GM19035 (cell line): ENCODE measurements around the gene KMT2C.
"Not testable (repeated sequence)": the region's sequence is repeated elsewhere in the genome, so short reads cannot be mapped to it uniquely, and the experiment has no call there.

Experiments
- ATAC-seq: cut with Tn5 transposase; IDR thresholded peaks from one replicate; pipeline ENCODE4 v1.9.1; 2021; ENCODE audit not compliant: unreplicated experiment

KMT2C gene

DNA sequence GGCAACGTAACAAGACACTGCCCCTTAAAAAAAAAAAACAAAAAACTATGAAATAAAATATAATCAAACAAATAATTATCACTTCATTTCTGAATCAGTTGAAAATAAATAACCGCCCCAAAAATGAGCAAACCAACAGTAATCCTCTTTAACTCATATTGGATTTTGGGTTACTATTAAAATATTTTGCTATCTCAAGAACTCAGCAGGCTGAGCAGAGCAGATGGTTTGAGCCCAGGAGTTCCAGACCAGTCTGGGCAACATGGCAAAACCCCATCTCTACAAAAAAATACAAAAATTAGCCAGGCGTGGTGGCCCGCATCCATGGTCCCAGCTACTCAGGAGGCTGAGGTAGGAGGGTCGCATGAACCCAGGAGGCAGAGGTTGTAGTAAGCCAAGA lies 216.2 kb downstream of the KMT2C start:
- not testable (repeated sequence) for ATAC-seq

- ATAC-seq = not testable (repeated sequence)
Observed at GRCh38 chr7:152208766-152209165, 227.0 kb downstream of the KMT2C start.

DNA sequence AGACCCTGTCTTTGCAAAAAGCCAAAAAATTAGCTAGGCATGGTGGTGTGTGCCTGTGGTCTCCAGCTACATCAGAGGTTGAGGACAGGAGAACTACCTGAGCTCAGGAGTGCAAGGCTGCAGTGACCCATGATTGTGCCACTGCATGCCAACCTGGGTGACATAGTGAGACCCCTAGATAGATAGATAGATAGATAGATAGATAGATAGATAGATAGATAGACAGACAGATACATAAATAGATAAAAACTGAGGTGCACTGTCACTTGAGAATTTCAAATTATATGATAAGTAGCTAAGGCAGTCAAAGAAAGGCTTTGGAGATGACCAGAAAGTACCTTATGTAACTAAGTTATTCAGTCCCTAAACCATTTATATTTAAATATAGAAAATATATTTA lies 231.4 kb downstream of the KMT2C start:
- not testable (repeated sequence) for ATAC-seq

DNA sequence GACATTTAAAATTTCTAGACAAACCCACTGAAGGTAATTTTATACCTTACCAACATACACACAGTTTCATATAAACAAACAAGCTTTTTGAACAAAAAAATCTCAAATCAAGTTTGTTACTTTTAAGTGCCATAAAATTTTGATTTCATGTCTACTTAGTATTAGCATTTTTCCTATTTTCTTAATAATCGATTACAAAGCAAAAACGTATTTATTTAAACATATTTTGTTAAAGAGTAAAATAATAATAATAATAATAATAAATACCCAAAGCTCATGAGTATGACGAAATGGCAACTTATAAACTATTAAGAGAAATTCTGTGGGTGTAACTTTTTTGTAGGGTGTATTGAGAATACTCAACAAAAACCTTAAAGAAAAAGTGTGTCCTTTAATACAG lies 232.7 kb downstream of the KMT2C start:
- no peak for ATAC-seq

GRCh38 chr7:152202056-152202455 lies 233.7 kb downstream of the KMT2C start:
- no peak for ATAC-seq

DNA sequence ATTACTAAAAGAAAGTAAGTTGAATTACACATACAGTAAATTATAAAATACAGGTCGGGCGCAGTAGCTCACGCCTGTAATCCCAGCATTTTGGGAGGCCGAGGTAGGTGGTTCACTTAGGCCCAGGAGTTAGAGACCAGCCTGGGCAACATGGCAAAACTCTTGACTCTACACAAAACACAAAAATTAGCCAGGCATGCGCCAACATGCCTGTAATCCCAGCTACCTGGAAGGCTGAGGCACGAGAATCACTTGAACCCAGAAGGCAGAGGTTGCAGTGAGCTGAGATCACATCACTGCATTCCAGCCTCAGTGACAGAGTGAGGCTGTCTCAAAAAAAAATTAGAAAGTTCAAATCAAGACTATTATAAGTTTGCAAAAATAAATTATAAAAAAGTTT lies 235.4 kb downstream of the KMT2C start:
- no peak for ATAC-seq

GRCh38 chr7:152196391-152196790 lies 239.4 kb downstream of the KMT2C start:
- no peak for ATAC-seq

- ATAC-seq = no peak
Observed at GRCh38 chr7:152193880-152194279, 241.9 kb downstream of the KMT2C start.

GRCh38 chr7:152189061-152189460 lies 246.7 kb downstream of the KMT2C start:
- no peak for ATAC-seq

DNA sequence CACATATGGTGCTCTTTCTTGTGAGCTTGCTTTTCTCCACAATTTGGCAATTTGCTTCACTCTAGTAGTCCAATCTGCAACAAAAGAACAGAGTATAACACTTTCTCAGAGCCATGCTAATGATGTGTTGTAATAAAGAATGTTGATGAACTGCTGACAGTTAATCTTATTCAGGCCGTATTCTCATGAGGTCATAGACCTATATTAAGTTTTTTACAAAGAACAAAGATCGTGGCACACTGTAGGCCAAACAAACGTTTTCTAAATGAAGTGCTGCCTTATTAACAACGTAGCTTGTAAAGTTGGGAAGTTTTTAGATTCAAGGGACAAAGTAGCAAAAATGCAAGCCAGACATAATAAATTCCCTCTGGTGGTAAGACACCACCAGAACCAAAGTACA lies 250.2 kb downstream of the KMT2C start:
- no peak for ATAC-seq

DNA sequence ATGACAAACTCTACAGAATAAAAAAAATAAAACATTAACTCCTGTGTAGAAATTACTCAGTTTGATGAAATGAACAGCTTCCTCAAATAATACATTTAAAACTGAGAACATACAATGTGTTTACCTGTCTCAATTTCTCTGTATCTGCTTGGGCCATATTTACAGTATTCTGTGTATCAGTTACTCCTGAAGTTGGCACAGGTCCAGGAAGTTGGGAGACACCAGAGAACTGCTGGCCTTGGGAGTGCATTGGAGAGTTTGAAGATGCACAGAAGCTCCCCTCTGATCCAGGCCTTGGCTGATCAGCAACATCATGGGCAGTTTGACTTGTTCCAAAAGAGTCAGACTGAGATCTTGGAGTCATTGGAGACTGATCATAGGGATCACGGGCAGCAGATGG lies 255.2 kb downstream of the KMT2C start:
- no peak for ATAC-seq

DNA sequence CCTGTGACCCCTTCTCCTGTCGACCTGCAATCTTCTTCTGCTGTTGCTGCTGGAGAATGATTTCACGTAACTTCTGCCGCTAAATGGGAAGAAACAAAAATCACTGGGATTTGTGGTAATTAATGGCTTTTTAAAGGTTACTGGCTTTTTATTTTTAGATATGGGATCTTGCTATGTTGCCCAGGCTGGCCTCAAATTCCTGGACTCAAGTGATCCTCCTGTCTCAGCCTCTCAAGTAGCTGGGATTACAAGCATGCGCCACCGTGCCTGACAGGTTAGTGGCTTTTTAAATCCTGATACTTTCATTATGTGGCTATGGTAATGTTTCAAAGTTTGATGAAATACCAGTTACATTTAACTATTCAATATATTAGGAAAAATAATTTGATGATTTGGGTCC lies 255.8 kb downstream of the KMT2C start:
- ATAC-seq = no peak

DNA sequence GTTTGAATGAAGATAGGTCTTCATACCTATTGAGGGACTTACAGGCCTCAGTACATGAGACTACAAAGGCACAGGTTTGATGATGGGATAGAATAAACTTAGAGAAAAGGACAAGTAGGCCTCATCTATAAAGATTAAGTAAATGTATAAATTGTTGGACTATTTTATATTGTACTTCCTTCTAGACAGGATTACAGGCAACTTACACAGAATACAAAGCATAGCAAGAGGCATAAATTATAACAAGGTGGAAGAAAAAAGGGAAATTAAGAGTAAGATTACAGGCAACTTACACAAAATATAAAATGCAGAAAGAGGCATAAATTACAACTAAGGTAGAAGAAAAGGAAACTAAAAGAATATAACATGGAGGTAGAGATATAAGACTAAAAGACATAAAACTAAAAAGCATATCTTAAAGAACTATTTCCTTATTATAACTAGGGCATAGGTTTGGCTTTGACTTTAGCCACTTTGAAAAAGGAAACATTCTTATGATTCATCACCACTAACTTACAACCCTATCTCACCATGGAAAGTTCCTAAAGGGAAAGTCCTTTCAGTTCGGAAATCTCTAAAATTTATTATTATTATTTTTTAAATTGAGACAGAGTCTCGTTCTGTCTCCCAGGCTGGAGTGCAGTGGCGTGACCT lies 257.3 kb downstream of the KMT2C start:
- no peak for ATAC-seq

DNA sequence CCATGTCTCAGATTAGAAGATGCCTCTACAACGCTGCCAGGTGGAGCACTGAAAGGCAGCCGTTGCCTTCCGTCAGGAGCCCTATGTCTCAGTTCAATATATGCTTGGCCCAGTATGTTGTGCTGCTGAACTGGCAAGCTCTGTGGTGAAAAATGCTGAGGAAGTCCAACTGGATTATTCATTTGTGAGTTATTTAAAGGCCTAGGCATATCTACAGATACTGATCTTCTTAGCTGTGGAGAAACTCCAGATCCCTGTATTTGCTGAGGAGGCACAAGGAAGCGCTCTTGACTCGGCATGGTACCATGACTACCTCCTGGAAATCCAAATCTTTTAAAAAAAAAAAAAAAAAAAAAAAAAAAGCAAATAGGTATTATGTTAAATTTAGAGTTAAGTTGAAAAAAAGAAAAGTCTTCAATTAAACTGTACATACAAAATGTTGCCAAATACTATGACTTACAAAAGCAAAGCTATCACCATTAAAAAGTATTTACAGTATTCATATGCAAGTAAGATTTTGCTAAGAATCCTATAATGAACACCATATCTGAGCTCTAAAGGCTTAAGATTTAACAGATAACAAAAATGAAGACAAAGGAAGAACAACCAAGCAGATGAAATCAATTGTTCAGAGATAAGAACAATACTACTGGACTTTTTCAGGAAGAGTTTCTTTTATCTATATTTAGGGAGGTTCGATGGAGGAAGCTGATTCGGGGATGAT lies 258.0 kb downstream of the KMT2C start:
- no peak for ATAC-seq

GRCh38 chr7:152176797-152177196 lies 259.0 kb downstream of the KMT2C start:
- ATAC-seq = peak; percentile 73

DNA sequence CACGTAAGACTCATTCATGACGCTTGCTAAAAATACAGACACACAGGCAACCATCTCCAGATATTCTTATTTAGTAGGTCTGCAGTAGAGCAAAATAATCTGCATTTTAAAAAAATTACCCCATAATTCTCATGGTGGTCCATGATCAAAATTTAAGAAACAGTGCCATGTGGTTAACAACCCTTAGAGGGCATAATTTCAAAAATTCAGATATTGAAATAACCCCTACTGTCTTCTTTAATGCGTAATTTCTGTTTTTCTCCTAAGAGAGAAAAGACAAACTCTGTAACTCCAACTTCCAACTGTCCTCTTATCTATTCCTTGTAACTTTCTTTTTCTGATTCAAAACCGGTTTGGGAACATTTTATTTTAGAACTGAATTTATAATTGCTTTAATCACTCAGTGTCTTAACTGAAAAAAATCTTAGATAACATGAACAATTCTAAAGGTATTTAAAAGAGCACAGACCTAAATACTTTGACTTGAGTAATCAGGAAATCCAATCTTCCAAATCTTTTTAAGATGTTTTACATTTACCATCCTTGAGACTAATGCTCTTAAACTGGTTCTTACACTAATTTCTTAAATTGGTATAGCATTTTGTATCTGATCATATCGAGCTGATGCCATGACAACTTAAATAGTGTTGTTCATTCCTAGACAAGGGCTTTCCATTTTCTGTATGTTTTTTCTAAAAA lies 262.3 kb downstream of the KMT2C start:
- ATAC-seq = no peak

- no peak for ATAC-seq
Observed at GRCh38 chr7:152162287-152162686, 273.5 kb downstream of the KMT2C start.

DNA sequence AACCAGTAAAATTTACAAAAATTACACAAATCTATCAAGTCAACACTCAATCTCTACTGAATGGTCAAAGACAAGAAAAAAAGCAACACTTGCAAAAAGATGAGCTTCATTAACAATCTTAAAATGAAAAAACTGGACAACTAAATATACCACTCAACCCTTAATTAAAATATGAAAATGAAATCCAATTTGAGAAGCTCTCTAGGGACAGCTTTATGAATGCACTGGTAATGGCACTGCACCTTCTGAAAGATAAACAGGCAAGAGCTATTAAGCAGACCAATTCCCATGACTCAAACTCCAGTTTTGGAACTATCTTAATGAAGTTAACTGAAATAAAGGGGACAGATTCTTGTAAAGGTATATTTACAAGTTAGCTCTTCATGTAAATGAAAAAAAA lies 274.6 kb downstream of the KMT2C start:
- ATAC-seq = no peak

- ATAC-seq = peak; percentile 89
Observed at GRCh38 chr7:152158801-152159587, 276.8 kb downstream of the KMT2C start.

DNA sequence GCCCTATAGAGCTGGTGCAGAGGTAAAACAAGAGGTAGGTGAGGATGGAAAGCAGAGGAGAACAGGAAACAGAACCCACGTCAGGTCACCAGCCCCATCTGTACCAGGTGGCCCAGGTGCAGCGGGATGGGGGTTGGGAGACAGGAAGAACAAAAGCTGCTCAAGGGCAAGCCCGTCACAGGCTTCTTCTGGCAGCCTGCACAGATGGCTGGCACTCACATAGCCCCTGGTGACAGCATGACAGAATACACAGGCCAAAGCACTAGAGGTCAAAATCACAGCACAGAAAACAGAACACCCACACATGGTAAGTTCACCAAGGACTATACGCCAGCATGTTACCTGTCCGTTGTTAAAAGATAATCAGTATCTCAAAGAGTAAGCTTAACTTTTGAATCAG lies 283.5 kb downstream of the KMT2C start:
- no peak for ATAC-seq

DNA sequence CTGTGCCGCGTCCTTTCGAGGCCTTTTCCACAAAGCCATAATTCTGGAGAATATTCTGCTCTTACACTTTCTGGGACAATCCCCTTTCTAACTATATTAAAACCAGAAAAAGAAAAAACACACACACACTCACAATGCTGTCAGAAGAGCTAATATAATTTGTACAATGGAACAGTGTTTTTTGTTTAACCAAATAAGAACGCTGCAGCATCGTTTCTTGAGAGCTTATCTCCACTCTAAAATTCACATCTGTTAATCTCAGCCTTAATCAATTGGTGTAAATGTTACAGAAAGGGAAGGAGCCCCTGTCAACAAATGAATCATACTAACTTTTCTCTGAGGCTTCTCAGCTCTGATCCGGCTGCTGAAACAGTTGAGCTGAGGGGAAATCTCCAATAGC lies 286.4 kb downstream of the KMT2C start:
- ATAC-seq = no peak
